ENCODE results near the gene ARX.

Gene ARX

DNA sequence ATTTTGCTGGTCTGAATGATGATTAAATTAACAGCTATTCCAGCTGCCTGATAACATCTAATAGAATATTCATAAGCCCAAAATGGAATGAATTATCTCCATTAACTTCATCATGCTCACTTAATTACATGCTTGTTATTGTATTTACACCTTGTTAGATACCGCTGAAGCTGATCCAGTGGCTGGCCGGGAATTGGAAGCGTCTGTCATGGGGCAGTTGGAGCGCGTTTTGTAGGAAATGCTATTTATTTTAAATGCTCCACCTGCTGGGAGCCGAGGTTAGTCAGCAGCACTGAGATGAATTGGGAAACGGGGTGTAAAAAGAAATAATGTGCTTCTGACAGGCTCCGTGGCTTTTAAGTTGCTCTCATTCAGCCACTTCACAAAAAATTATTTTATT is 25.2 kb downstream of the ARX start:
- Histone ChIP-seq H3K9ac (ENCODE audit: low read length) (no peak overlapping the region), H3K4me3 (ENCODE audit: low read length) (no peak overlapping the region), H3K36me3 (ENCODE audit: control insufficient read depth, insufficient read depth, low read length, severe bottlenecking) (no peaks in the 10 kb centered on the region), H3K9me3 (ENCODE audit: control insufficient read depth, low read length) (no peaks in the 10 kb centered on the region), H3K4me1 (ENCODE audit: control insufficient read depth, insufficient read depth, low read length) (no peaks in the 10 kb centered on the region), H3K27me3 (replicated peaks; ENCODE audit: control insufficient read depth, insufficient read depth, low read length) (peaks cover 5% of the 10 kb centered on the region)
- no peak for DNase-seq (ENCODE audit: low read depth)

DNA sequence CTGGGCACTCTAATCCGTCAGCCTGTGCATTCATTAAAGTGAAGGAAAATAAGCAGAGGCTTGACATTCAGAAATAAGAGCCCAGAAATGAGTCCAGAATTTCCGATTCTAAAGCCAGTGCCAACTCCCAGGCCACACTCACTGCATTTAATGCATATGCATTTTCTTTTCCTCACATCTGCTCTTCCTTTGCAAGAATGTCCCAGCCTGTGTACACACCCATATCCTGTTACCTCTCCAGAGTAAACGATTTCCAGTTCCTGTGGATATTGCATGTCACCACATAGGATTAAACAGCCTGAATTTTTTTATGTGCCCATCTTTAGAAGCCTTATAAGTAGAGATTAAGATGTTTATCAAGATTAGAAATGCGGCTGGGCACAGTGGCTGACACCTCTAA is 27.5 kb downstream of the ARX start:
- H3K9ac ChIP-seq (ENCODE audit: low read length) = no peak overlapping the region
- no peaks in the 10 kb centered on the region for H3K9me3 ChIP-seq (ENCODE audit: control insufficient read depth, low read length)
- peaks cover 3% of the 10 kb centered on the region for H3K27me3 ChIP-seq (replicated peaks; ENCODE audit: control insufficient read depth, insufficient read depth, low read length)
- no peaks in the 10 kb centered on the region for H3K36me3 ChIP-seq (ENCODE audit: control insufficient read depth, insufficient read depth, low read length, severe bottlenecking)
- DNase-seq (ENCODE audit: low read depth) = peak; percentile 10
- no peaks in the 10 kb centered on the region for H3K4me1 ChIP-seq (ENCODE audit: control insufficient read depth, insufficient read depth, low read length)
- no peak overlapping the region for H3K4me3 ChIP-seq (ENCODE audit: low read length)

DNA sequence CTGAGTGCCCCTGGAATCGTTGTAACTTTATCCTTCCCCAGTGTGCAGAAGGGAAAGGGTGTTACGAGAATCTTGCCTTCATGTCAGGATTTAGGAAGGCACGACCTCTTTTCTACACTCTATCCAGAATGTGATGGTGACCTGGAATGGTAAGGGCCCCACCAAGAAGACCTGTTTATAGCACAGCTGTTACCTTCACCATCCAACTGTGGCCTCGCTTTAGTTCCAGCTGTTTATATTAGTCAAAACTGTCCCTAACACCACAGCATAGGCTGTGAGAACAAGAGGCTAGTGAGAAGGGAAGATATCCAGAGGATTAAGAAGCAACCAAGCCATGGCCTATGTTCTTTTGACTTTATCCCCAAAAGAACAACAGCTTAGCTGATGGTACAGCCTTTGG is 28.0 kb downstream of the ARX start:
- no peaks in the 10 kb centered on the region for H3K36me3 ChIP-seq (ENCODE audit: control insufficient read depth, insufficient read depth, low read length, severe bottlenecking)
- H3K9me3 ChIP-seq (ENCODE audit: control insufficient read depth, low read length) = no peaks in the 10 kb centered on the region
- H3K27me3 ChIP-seq (replicated peaks; ENCODE audit: control insufficient read depth, insufficient read depth, low read length) = no peaks in the 10 kb centered on the region
- H3K4me3 ChIP-seq (ENCODE audit: low read length) = no peak overlapping the region
- no peak for DNase-seq (ENCODE audit: low read depth)
- H3K4me1 ChIP-seq (ENCODE audit: control insufficient read depth, insufficient read depth, low read length) = no peaks in the 10 kb centered on the region
- no peak overlapping the region for H3K9ac ChIP-seq (ENCODE audit: low read length)

DNA sequence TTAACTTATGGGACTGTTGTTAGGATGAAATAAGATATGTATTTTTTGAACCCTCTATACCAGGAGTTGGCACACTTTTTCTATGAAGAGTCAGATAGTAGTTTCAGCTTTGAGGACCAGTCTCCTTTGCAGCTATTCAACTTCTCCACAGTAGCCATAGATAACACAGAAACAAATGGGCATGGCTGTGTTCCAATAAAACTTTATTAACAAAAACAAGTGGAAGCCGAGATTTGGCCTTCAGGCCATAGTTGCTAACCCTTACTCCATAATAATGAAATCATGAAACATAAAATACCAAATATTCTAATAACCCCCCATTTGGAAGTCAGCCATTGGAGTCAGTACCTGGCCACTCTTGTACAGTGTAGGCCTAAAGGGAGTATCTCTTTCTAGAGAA is 30.6 kb downstream of the ARX start:
- H3K36me3 ChIP-seq (ENCODE audit: control insufficient read depth, insufficient read depth, low read length, severe bottlenecking) = no peaks in the 10 kb centered on the region
- H3K9ac ChIP-seq (ENCODE audit: low read length) = no peak overlapping the region
- H3K4me1 ChIP-seq (ENCODE audit: control insufficient read depth, insufficient read depth, low read length) = no peaks in the 10 kb centered on the region
- no peaks in the 10 kb centered on the region for H3K9me3 ChIP-seq (ENCODE audit: control insufficient read depth, low read length)
- DNase-seq (ENCODE audit: low read depth) = no peak
- H3K4me3 ChIP-seq (ENCODE audit: low read length) = no peak overlapping the region
- H3K27me3 ChIP-seq (replicated peaks; ENCODE audit: control insufficient read depth, insufficient read depth, low read length) = no peaks in the 10 kb centered on the region

DNA sequence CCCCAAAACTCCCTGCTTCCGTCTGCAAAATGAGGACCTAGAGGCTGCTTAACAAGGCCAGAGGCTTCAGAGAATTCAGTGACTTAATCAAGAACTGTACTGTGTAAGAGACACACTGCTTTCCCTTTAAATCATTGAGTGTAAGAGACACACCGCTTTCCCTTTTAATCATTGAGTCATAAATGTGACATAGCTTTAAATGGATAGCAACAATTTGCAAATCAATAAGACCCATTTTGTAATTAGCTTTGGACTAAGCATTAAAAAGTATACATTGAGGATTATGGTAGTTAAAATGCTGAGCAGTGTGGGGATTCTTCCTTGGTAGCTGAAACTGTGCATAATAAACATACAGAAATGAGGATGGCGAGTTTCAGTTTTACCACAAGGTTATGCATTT is 31.8 kb downstream of the ARX start:
- no peaks in the 10 kb centered on the region for H3K4me1 ChIP-seq (ENCODE audit: control insufficient read depth, insufficient read depth, low read length)
- H3K4me3 ChIP-seq (ENCODE audit: low read length) = no peak overlapping the region
- H3K9me3 ChIP-seq (ENCODE audit: control insufficient read depth, low read length) = no peaks in the 10 kb centered on the region

DNA sequence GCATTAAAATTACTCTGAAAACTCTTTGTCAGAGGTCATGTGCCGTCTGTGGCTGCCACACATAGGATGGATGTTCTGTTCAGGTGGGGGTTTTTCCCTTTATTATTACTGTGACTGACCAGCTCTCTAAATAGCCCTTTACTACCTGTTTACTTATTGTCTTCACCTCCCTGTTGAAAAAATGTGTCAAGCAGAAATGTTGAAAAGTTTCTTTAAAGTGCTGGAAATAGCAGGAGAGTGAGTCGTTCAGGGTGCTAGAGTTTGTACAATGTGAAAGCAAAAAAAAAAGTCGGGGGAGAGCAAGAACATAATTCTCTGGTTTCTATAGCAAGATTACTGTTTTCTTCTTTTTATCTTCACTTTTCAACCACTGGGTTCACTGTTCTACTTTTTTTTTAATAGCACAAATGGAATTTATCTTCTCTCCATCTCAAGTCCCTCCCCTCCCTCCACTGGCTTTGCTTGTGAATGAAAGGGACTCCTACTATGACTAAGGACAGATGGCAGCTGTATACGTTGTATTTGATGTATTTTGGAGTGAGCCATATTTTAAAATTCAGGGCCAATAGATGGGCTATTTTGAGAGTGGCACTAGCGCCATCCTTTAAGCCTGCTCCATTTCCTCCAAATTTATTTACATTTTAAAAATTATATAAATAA is 33.3 kb downstream of the ARX start:
- no peaks in the 10 kb centered on the region for H3K9me3 ChIP-seq (ENCODE audit: control insufficient read depth, low read length)
- peaks cover 3% of the 10 kb centered on the region for H3K27me3 ChIP-seq (replicated peaks; ENCODE audit: control insufficient read depth, insufficient read depth, low read length)
- peak; percentile 14 for DNase-seq (ENCODE audit: low read depth)
- no peak overlapping the region for H3K4me3 ChIP-seq (ENCODE audit: low read length)
- no peaks in the 10 kb centered on the region for H3K36me3 ChIP-seq (ENCODE audit: control insufficient read depth, insufficient read depth, low read length, severe bottlenecking)
- no peak overlapping the region for H3K9ac ChIP-seq (ENCODE audit: low read length)
- H3K4me1 ChIP-seq (ENCODE audit: control insufficient read depth, insufficient read depth, low read length) = no peaks in the 10 kb centered on the region

More for the DNA sequence above, 31.8 kb downstream of the ARX start:
- H3K27me3 ChIP-seq (replicated peaks; ENCODE audit: control insufficient read depth, insufficient read depth, low read length) = no peaks in the 10 kb centered on the region
- DNase-seq (ENCODE audit: low read depth) = no peak
- no peak overlapping the region for H3K9ac ChIP-seq (ENCODE audit: low read length)
- H3K36me3 ChIP-seq (ENCODE audit: control insufficient read depth, insufficient read depth, low read length, severe bottlenecking) = no peaks in the 10 kb centered on the region

DNA sequence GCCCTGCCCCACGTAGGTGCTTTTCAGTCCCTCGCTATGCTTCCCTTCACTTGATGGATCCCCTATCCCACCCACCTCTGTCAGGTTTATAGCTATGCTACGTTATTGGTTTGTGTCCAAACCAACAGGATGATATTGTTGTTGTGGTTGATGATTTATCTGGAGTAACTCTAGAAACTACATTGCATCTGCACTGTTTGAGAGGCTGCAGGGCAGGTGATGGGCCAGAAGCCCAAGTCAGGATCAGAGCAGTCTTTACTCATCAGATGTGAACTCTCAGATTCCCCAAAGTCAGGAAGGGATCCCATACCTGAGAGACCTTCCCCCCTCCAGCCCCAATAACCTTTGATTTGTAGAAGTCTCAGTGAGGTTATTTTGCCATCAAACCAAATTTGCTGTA is 34.7 kb downstream of the ARX start:
- DNase-seq (ENCODE audit: low read depth) = no peak
- H3K9ac ChIP-seq (ENCODE audit: low read length) = no peak overlapping the region
- H3K36me3 ChIP-seq (ENCODE audit: control insufficient read depth, insufficient read depth, low read length, severe bottlenecking) = no peaks in the 10 kb centered on the region
- peaks cover 9% of the 10 kb centered on the region for H3K27me3 ChIP-seq (replicated peaks; ENCODE audit: control insufficient read depth, insufficient read depth, low read length)
- no peak overlapping the region for H3K4me3 ChIP-seq (ENCODE audit: low read length)
- H3K4me1 ChIP-seq (ENCODE audit: control insufficient read depth, insufficient read depth, low read length) = no peaks in the 10 kb centered on the region
- no peaks in the 10 kb centered on the region for H3K9me3 ChIP-seq (ENCODE audit: control insufficient read depth, low read length)

DNA sequence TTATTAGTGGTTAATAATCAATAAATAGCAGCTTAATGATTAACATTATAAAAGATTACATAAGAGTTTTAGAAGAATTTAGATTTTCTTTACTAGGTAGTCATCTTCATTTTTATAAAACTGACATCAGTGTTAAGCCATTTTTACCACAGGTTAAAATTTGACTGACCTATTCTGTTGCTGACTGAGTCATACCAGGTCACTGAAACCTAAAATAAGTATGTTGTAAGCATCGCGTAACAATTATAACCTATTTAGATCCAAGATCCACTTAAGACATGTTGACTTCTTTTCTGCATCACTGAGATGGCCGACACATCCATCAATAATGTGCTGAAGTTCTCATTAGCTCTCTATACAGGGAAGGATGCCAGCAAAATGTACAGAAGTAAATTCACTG is 36.7 kb downstream of the ARX start:
- H3K4me3 ChIP-seq (ENCODE audit: low read length) = no peak overlapping the region

DNA sequence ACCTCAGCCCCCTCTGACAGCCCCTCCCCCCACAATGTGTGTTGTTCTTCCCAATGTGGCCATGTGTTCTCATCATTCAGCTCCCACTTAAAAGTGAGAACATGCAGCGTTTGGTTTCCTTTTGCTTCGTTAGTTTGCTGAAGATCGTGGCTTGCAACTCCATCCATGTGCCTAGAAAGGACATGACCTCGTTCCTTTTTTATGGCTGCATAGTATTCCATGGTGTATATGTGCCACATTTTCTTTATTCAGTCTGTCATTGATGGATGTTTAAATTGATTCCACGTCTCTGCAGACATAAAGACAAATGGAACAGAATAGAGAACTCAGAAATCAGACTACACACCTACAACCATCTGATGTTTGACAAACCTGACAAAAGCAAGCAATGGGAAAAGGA is 46.0 kb downstream of the ARX start:
- H3K36me3 ChIP-seq (ENCODE audit: control insufficient read depth, insufficient read depth, low read length, severe bottlenecking) = no peaks in the 10 kb centered on the region
- H3K9ac ChIP-seq (ENCODE audit: low read length) = no peak overlapping the region
- DNase-seq (ENCODE audit: low read depth) = no peak
- H3K27me3 ChIP-seq (replicated peaks; ENCODE audit: control insufficient read depth, insufficient read depth, low read length) = no peaks in the 10 kb centered on the region
- H3K4me1 ChIP-seq (ENCODE audit: control insufficient read depth, insufficient read depth, low read length) = no peaks in the 10 kb centered on the region
- no peak overlapping the region for H3K4me3 ChIP-seq (ENCODE audit: low read length)
- peaks cover 4% of the 10 kb centered on the region for H3K9me3 ChIP-seq (ENCODE audit: control insufficient read depth, low read length)

More for the DNA sequence above, 36.7 kb downstream of the ARX start:
- no peaks in the 10 kb centered on the region for H3K9me3 ChIP-seq (ENCODE audit: control insufficient read depth, low read length)
- no peaks in the 10 kb centered on the region for H3K36me3 ChIP-seq (ENCODE audit: control insufficient read depth, insufficient read depth, low read length, severe bottlenecking)
- DNase-seq (ENCODE audit: low read depth) = no peak
- H3K9ac ChIP-seq (ENCODE audit: low read length) = no peak overlapping the region
- H3K27me3 ChIP-seq (replicated peaks; ENCODE audit: control insufficient read depth, insufficient read depth, low read length) = peaks cover 12% of the 10 kb centered on the region
- H3K4me1 ChIP-seq (ENCODE audit: control insufficient read depth, insufficient read depth, low read length) = no peaks in the 10 kb centered on the region

DNA sequence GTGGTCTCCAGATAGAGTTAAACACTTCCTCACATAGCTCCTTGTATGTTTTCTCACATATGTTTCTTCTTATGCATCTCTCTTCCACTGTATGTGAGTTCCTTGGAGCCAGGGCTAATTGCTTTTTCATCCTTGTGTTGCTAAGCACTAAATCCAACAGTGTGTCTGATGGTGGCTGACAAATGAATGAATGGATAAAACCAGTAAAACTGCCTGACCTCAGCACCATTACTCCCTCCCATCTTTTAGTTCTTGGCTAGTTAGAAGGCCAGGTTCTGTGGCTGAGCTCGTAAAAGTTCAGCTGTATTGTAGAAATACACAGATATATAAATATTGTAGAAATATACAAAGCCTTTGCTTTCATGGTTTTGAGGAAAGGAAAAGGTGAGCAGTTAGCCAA is 50.4 kb downstream of the ARX start:
- Histone ChIP-seq H3K9me3 (ENCODE audit: control insufficient read depth, low read length) (peaks cover 4% of the 10 kb centered on the region), H3K9ac (ENCODE audit: low read length) (no peak overlapping the region), H3K36me3 (ENCODE audit: control insufficient read depth, insufficient read depth, low read length, severe bottlenecking) (no peaks in the 10 kb centered on the region), H3K27me3 (replicated peaks; ENCODE audit: control insufficient read depth, insufficient read depth, low read length) (no peaks in the 10 kb centered on the region), H3K4me1 (ENCODE audit: control insufficient read depth, insufficient read depth, low read length) (no peaks in the 10 kb centered on the region), H3K4me3 (ENCODE audit: low read length) (no peak overlapping the region)
- no peak for DNase-seq (ENCODE audit: low read depth)

DNA sequence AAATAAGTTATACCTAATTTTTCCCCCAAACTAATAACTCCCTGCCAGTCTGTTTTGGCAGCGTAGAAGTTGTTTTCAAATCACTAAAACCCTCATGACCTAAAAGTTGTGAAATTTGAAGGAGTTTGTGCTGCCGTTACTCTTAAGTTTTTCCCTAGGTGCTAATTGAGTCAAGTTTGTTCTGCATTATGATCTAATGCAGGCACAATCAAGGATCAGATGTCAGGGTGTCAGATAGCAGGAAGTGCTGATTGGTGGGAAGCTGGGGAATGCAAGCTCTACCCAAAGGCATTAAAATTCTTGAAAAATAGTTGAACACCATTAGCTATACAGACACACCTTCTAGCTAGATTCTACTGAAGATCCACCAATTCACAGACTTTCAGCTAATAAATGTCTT is 51.9 kb downstream of the ARX start:
- Histone ChIP-seq H3K4me3 (ENCODE audit: low read length) (no peak overlapping the region), H3K4me1 (ENCODE audit: control insufficient read depth, insufficient read depth, low read length) (no peaks in the 10 kb centered on the region), H3K27me3 (replicated peaks; ENCODE audit: control insufficient read depth, insufficient read depth, low read length) (no peaks in the 10 kb centered on the region), H3K9ac (ENCODE audit: low read length) (no peak overlapping the region), H3K36me3 (ENCODE audit: control insufficient read depth, insufficient read depth, low read length, severe bottlenecking) (no peaks in the 10 kb centered on the region), H3K9me3 (ENCODE audit: control insufficient read depth, low read length) (no peaks in the 10 kb centered on the region)
- no peak for DNase-seq (ENCODE audit: low read depth)

DNA sequence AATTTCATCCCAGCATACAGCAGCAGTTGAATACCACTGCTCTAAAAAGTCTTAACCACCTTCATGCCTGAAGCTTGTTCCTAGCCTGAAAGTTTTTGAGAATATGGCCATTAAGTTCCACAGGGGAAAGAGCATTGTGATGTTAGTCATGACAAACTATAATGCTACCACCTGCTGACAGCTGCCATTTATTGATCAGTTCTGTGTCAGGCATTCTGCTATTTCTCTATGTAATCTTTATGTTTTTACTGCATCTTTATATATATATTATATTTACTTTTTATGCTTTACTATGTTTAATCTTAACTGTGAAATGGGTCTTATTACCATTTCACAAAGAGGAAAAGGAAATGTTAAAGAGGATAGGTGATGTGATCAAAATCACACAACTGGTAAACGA is 54.0 kb downstream of the ARX start:
- Histone ChIP-seq H3K4me3 (ENCODE audit: low read length) (no peak overlapping the region), H3K9ac (ENCODE audit: low read length) (no peak overlapping the region), H3K27me3 (replicated peaks; ENCODE audit: control insufficient read depth, insufficient read depth, low read length) (no peaks in the 10 kb centered on the region), H3K36me3 (ENCODE audit: control insufficient read depth, insufficient read depth, low read length, severe bottlenecking) (no peaks in the 10 kb centered on the region), H3K4me1 (ENCODE audit: control insufficient read depth, insufficient read depth, low read length) (no peaks in the 10 kb centered on the region), H3K9me3 (ENCODE audit: control insufficient read depth, low read length) (peaks cover 9% of the 10 kb centered on the region)
- DNase-seq (ENCODE audit: low read depth) = no peak
